Keratinocyte (primary cell): ENCODE results near the gene FABP6. TPM values are rescaled to one million over a fixed set of nuclear protein-coding genes. Genes with fewer than 3 reads are reported as not detected.

Source experiments
- DNase-seq: peaks from one replicate; pipeline ENCODE4 v3.0.0-alpha.2; 2011; ENCODE audit warnings: low read depth, missing footprints, low spot score
- FAIRE-seq: peaks from 2 replicates; lab custom pipeline; 2011; peaks lifted over from hg19 to GRCh38; lab: Jason Lieb, UNC
- H2AFZ ChIP-seq: 2 replicates; pipeline ENCODE4 v1.6.0; 2012; ENCODE audit warnings: low read length, control low read depth, inconsistent platforms; ENCODE audit not compliant: control insufficient read depth
- H3K27ac ChIP-seq: 2 replicates; pipeline ENCODE4 v1.5.1; 2011; ENCODE audit warnings: low read length; ENCODE audit not compliant: control insufficient read depth, insufficient read depth
- H3K27me3 ChIP-seq: 3 replicates; pipeline ENCODE4 v1.6.0; 2011; ENCODE audit warnings: low read length; ENCODE audit not compliant: control insufficient read depth, insufficient read depth; ENCODE audit errors: extremely low read depth
- H3K36me3 ChIP-seq, 2 experiments: 2 replicates in 1 of 2; 3 replicates in 1 of 2; pipeline ENCODE4 v1.5.1; 2011; ENCODE audit warnings: low read length in 2 of 2, mild to moderate bottlenecking in 1 of 2; ENCODE audit not compliant: control insufficient read depth in 2 of 2, insufficient read depth in 2 of 2; ENCODE audit errors: extremely low read depth in 1 of 2
- H3K4me1 ChIP-seq: 3 replicates; pipeline ENCODE4 v1.5.1; 2011; ENCODE audit warnings: low read length; ENCODE audit not compliant: control insufficient read depth, insufficient read depth; ENCODE audit errors: extremely low read depth
- H3K4me2 ChIP-seq: 3 replicates; pipeline ENCODE4 v1.6.0; 2011; ENCODE audit warnings: low read depth, low read length; ENCODE audit not compliant: control insufficient read depth, insufficient read depth; ENCODE audit errors: extremely low read depth
- H3K4me3 ChIP-seq, 3 experiments: fragments of 200-600 bp in 1 of 3; sonication (generic) in 1 of 3; 2 replicates in 2 of 3; 3 replicates in 1 of 3; pipeline ENCODE4 v1.5.1; 2011 to 2016; ENCODE audit warnings: low read length in 3 of 3, mild to moderate bottlenecking in 3 of 3, control low read depth in 2 of 3, inconsistent platforms in 1 of 3, low read depth in 1 of 3, mixed read lengths in 1 of 3, mixed run types in 1 of 3, moderate library complexity in 1 of 3; ENCODE audit not compliant: control insufficient read depth in 2 of 3, insufficient read depth in 2 of 3; ENCODE audit errors: extremely low read depth in 1 of 3
- H3K79me2 ChIP-seq: 2 replicates; pipeline ENCODE4 v1.6.0; 2012; ENCODE audit warnings: low read length; ENCODE audit not compliant: control insufficient read depth, insufficient read depth
- H3K9ac ChIP-seq: 3 replicates; pipeline ENCODE4 v1.6.0; 2011; ENCODE audit warnings: low read length; ENCODE audit not compliant: control insufficient read depth, insufficient read depth; ENCODE audit errors: extremely low read depth
- H3K9me1 ChIP-seq: 3 replicates; pipeline ENCODE4 v1.6.0; 2011; ENCODE audit warnings: low read length; ENCODE audit not compliant: control insufficient read depth, insufficient read depth; ENCODE audit errors: extremely low read depth
- H3K9me3 ChIP-seq: 2 replicates; pipeline ENCODE4 v1.5.1; 2012; ENCODE audit warnings: low read depth, low read length; ENCODE audit not compliant: control insufficient read depth
- H4K20me1 ChIP-seq: 3 replicates; pipeline ENCODE4 v1.6.0; 2011; ENCODE audit warnings: low read length; ENCODE audit not compliant: control insufficient read depth, insufficient read depth; ENCODE audit errors: extremely low read depth
- CTCF ChIP-seq, 3 experiments: IDR thresholded peaks in 1 of 3; conservative IDR thresholded peaks in 1 of 3; optimal IDR thresholded peaks in 1 of 3; 2 replicates in 2 of 3; 3 replicates in 1 of 3; pipeline versions ENCODE3 to v1.5.1; 2011; ENCODE audit warnings: low read length in 3 of 3, mild to moderate bottlenecking in 3 of 3, moderate library complexity in 2 of 3, control low read depth in 1 of 3, inconsistent platforms in 1 of 3; ENCODE audit not compliant: insufficient read depth in 2 of 3; ENCODE audit errors: extremely low read depth in 1 of 3
- EZH2 ChIP-seq: IDR thresholded peaks from one replicate; pipeline ENCODE4 v1.6.1; 2012; ENCODE audit warnings: inconsistent platforms, mild to moderate bottlenecking, low read length, moderate library complexity
- dilution Hi-C: fragments of 300-500 bp; cut with MboI; formaldehyde crosslinking; loops from one replicate; pipeline ENCODE4 v1.7.0; 2020; ENCODE audit warnings: low sequenced_read_pairs; ENCODE audit not compliant: extremely low pct_ligation_motif_present
- polyA plus RNA-seq, 5 experiments: library from polyadenylated mRNA; depleted of rRNA in 3 of 5; stranded (reverse) in 3 of 5; stranded (forward) in 1 of 5; unstranded in 1 of 5; fragments of >200 nt; gene quantifications; 1 replicate in 1 of 5; 2 replicates in 3 of 5; 3 replicates in 1 of 5; pipeline versions ENCODE4 v1.2.1 to v1.2.3, GENCODE V29; 2011 to 2012; ENCODE audit warnings: missing spikeins in 2 of 5, low read depth in 1 of 5, low replicate concordance in 1 of 5

The FABP6 gene
- polyA plus RNA-seq, 1 donor (not counting 4 experiments of a cell fraction or from before 2014, with no cell fraction given) = 0.25 TPM

DNA sequence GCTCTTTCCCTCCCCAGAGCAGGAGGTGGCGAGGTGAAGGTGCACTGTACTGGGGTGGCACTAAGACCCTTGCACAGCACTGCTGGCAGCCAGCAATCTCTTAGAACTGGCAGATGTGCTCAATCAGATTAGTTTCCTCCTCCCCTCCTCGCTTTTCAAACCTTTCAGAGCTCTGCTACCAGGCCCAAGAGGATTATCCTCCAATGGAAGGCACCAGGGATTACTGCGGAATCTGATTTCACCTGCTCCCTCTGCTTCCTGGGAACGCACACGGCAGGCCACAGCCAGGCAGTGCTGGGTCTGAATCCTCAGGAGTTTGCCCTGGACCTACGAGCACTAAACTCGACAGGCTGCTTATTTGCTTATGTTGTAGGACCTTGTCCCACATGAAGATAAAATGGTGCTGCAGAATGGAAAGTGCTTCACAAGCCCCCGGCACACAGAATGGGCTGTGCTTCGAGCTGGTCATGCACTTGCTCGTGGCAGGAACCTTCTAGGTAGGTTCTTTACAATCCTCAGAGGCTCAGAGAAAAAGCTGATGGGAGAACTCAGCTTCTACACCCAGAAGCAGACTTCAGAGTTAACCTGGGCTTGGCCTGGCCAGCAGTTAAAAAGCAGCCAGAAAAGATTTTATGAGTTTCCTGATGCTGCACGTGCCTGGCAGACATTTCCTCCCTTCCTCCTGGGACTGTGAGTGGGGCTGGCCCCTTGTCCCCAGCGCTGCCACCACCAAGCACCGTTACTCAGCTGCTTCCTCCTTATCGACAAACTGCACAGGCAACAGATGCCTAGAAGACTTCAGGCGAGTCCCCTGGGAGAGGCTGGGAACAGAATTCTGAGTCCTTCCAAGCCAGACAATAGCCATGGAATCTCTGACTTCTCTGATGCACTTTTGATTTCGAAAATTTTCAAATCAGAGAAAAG, 33.1 kb downstream of the FABP6 start:
- FAIRE-seq = no peak
- Histone ChIP-seq H3K9ac (no peak overlapping the region), H3K9me1 (no peaks in the 10 kb centered on the region), H4K20me1 (no peaks in the 10 kb centered on the region), H2AFZ (no peak overlapping the region), H3K9me3 (no peaks in the 10 kb centered on the region), H3K4me3 (no peak overlapping the region), H3K27me3 (no peaks in the 10 kb centered on the region), H3K27ac (no peak overlapping the region), H3K79me2 (no peaks in the 10 kb centered on the region), H3K36me3 (no peaks in the 10 kb centered on the region), H3K4me2 (no peak overlapping the region), H3K4me1 (no peaks in the 10 kb centered on the region)
- DNase-seq = no peak
- dilution Hi-C loops = no loop called here
- TF ChIP-seq CTCF (optimal IDR thresholded peaks at IDR 0.05 in 1 of 3, IDR thresholded peaks at IDR 0.05 in 1 of 3, conservative IDR thresholded peaks at IDR 0.05 in 1 of 3; ENCODE audit: extremely low read depth in 1 of 3, insufficient read depth in 2 of 3, low read length in 3 of 3) (no peak), EZH2 (no peak)

DNA sequence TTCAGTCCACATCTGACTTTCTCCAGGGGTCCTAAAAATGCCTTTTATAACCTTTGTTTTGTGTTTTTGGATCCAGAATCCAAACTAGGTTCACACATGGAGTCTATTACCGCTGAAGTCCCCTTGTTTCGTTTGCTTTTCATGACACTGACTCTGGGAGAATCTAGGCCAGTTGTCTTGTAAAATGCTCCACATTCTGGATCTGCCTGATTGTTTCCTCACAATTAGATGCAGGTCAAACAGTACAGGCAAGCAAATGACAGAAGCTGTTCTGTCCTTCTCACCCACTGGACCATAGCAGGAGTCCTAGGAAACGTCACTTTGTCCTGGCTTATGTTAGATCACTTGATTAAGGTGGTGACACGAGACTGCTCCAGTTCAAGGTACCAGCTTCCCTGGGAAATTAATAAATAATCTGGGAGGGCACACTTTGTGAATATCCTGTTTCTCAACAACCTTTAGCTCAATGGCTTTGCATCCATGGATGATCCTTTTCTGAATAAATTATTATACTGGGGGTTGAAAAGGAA, 34.1 kb downstream of the FABP6 start:
- no peaks in the 10 kb centered on the region for H4K20me1 ChIP-seq
- FAIRE-seq (no peak), DNase-seq (no peak)
- H3K36me3 ChIP-seq = no peaks in the 10 kb centered on the region
- H3K9me3 ChIP-seq = no peaks in the 10 kb centered on the region
- H2AFZ ChIP-seq = no peak overlapping the region
- H3K9me1 ChIP-seq = no peaks in the 10 kb centered on the region
- H3K4me3 ChIP-seq = no peak overlapping the region
- H3K9ac ChIP-seq = no peak overlapping the region
- no peaks in the 10 kb centered on the region for H3K79me2 ChIP-seq
- H3K27ac ChIP-seq = no peak overlapping the region
- TF ChIP-seq EZH2 (no peak), CTCF (optimal IDR thresholded peaks at IDR 0.05 in 1 of 3, IDR thresholded peaks at IDR 0.05 in 1 of 3, conservative IDR thresholded peaks at IDR 0.05 in 1 of 3; ENCODE audit: extremely low read depth in 1 of 3, insufficient read depth in 2 of 3, low read length in 3 of 3) (no peak)
- no peaks in the 10 kb centered on the region for H3K4me1 ChIP-seq
- no peak overlapping the region for H3K4me2 ChIP-seq
- no peaks in the 10 kb centered on the region for H3K27me3 ChIP-seq
- dilution Hi-C loops = no loop called here
